GM21526 (cell line): ENCODE measurements around the gene DUOX2.
A peak's percentile ranks its signal among the peaks of the same experiment; 100 is the strongest.
"Not testable (repeated sequence)": the region's sequence is repeated elsewhere in the genome, so short reads cannot be mapped to it uniquely, and the experiment has no call there.

ENCODE experiments used
- ATAC-seq: cut with Tn5 transposase; IDR thresholded peaks from one replicate; pipeline ENCODE4 v1.9.1; 2021; ENCODE audit warnings: moderate library complexity; ENCODE audit not compliant: unreplicated experiment, low FRiP score

DUOX2 gene

GRCh38 chr15:45120081-45120972 lies 6.4 kb upstream of the DUOX2 start:
- no peak for ATAC-seq

DNA sequence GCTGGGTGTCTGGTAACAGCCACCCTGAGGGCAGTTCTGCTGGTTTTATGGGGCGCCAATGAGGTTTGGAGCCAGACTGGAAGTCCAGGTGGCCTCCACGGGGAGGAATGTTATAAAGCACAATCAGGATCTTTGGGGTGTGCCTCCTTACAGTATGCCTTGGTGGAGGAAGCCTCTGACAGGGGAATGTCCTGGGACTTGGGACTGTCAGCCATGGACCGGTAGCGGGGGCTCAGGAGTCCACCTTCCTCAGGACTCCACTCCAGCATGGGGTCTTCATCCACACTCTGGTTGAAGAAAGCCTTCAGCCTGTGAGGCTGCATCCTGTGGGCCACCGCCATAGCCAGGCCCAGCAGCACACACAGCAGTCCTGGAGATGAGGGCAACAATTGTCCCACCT lies 5.0 kb upstream of the DUOX2 start:
- ATAC-seq, result no peak

DNA sequence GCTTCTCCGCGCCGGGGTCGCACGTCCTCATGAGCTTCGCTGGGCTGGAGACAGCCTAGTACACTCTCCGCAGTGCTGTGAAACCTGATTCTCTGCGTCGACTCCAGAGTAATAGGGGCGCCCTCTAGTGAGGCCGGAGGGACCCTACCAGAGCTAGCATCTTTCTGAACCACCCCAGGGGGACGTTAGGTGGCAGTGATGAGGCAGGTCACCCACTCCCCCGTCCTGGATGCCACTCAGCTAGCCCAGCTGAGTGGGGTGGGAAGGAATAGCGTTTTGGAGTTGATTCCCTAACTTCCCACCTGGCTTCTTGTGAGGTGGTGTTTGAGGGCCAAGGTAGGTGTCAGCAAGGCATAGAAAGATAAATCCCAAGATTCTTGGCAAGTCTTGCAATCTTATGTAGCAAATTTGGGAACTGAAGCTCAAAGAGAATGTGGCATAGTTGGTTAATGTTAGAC lies 4.2 kb upstream of the DUOX2 start:
- ATAC-seq, result peak; percentile 85

DNA sequence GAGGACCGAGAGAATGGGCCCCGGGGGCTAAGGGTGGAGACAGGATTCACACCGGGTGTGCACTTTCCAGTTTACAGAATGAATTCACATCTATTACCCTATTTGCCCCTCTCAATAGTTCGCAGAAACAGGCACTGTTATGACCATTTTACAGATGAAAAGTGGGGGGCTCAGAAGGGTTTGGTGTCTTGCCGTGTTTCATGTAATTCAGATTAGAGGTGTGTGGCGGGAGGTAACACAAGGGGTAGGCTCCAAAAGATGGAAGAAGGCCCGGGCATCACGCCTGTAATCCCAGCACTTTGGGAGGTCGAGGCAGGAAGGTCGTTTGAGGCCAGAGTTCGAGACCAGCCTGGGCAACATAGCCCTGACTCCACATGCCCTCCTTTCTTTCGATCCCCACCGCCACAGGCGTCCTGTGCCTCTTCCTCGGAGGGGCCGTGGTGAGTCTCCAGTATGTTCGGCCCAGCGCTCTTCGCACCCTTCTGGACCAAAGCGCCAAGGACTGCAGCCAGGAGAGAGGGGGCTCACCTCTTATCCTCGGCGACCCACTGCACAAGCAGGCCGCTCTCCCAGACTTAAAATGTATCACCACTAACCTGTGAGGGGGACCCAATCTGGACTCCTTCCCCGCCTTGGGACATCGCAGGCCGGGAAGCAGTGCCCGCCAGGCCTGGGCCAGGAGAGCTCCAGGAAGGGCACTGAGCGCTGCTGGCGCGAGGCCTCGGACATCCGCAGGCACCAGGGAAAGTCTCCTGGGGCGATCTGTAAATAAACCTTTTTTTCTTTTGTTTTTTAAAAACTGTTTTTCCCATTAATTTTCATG lies 3.5 kb upstream of the DUOX2 start:
- ATAC-seq, result no peak

DNA sequence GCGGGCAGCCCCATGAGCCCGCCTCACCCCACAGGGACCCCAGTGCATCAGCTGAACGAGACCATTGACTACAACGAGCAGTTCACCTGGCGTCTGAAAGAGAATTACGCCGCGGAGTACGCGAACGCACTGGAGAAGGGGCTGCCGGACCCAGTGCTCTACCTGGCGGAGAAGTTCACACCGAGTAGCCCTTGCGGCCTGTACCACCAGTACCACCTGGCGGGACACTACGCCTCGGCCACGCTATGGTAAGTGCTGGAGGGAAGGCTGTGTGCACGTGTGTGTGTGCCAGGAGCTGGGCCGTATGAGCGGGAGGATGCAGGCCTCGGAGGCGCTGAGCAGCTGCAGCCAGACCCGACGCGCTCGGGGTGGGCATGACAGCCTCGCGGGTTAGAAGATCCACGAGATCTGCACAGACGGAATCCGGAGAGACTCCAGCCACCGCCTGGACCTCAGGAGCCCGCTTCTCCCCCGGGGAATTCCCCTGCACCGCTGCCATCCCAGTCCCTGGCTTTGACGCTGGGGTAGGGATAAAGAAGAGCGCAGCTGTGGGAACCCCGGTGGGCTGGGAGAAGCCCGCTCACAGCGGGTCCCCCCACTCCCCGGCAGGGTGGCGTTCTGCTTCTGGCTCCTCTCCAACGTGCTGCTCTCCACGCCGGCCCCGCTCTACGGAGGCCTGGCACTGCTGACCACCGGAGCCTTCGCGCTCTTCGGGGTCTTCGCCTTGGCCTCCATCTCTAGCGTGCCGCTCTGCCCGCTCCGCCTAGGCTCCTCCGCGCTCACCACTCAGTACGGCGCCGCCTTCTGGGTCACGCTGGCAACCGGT lies 2.7 kb upstream of the DUOX2 start:
- no peak for ATAC-seq

DNA sequence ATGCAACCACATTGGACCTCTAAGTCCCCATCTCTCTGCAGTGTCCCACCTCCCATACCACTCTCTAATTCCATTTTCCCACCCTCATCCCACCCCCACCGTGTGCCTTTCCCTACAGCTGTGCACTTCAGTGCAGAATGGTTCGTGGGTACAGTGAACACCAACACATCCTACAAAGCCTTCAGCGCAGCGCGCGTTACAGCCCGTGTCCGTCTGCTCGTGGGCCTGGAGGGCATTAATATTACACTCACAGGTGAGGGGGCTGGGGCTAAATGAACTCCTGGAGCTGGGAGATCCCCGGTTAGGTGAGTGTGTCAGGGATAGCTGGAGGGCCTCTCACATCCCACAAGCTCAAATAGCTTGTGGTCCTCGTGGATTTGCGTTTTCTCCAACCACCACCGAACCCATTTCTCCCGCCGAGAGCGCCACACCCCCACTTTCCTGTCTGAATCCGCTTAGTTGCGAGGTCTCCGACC lies 2.1 kb upstream of the DUOX2 start:
- ATAC-seq, result no peak

- no peak for ATAC-seq
Observed at GRCh38 chr15:45115312-45115820, 1.4 kb upstream of the DUOX2 start.

- ATAC-seq, result no peak
Observed at GRCh38 chr15:45114751-45115085, 746 bp upstream of the DUOX2 start.

- ATAC-seq, result no peak
Observed at GRCh38 chr15:45113380-45113990, 487 bp downstream of the DUOX2 start.

DNA sequence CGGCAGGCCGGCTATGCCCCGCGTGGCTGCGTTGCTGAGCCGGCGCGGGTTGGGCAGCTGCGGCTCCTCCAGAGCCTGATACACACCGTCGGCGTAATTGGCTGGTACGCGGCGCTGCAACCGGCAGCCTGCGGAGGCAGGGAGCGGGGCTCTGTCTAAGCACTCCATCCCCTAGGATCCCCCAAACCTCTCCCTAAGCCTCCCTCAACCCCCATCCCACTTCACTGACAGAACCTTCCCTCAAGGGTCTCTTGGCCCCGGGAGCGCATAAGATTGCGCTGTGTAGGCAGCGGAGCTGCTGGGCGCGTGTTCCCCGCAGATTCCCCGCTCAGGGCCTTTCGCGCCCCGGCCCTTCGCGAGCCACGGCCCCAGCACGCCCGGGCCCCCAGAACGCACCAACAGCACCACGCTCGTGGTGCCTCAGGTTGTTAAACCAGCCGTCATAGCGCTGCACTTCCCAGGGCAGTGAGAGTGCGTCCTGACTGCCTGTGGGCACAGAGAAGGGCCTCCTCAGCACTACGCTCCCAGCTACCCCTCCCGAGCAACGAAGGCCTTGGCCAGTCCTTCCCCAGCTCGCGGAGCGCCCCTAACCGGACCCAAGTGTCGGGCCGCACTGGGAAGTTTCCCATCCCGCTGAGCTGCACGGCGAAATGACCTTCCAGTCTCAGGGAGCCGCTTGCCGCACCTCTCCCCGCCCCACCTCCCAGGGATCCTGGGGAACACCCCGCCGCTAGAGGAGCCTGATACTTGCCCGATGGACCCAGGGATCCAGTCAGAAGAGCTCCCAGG lies 1.2 kb downstream of the DUOX2 start:
- no peak for ATAC-seq

GRCh38 chr15:45112143-45112590 lies 1.8 kb downstream of the DUOX2 start:
- no peak for ATAC-seq

- ATAC-seq, result no peak
Observed at GRCh38 chr15:45111390-45112142, 2.4 kb downstream of the DUOX2 start.

GRCh38 chr15:45110256-45110820 lies 3.6 kb downstream of the DUOX2 start:
- ATAC-seq, result no peak

- ATAC-seq, result no peak
Observed at GRCh38 chr15:45107941-45108630, 5.9 kb downstream of the DUOX2 start.

DNA sequence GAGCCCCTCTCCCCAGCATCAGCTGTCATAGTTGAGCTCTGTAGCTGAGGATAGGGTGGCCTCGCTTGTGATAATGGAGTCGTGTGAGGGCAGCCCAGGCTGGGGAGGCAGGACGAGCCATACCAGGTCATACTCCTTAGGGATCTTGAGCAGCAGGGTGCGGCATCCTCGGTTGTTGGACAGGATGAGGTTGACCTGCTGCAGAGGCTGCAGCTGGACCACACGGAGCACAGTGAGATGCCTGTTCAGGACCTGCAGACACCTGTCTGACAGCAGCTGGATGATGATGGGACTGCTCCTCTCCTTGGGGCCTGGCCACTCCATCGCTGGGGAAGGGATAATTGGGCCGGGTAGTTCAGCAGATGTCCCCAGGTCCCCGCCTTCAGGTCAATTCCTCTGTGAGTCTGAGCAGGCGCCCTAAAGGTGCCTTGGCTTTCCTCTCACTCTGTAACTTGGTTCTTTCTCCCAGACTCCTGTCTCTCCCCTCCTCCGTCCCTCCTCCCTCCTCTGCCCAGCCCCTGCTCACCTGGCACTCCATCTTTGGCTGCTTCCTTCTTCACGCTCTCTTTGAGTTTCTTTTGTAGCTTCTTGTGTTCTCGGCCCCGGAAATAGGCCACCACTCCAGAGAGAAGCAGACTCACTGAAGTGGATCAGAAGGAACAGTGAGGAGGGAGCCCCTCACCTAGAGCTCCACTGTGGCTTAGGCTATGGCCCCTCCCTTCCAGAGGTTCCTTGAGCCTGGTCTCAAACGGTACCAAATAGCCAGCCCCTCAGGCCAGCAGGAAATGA lies 7.8 kb downstream of the DUOX2 start:
- ATAC-seq, result no peak

DNA sequence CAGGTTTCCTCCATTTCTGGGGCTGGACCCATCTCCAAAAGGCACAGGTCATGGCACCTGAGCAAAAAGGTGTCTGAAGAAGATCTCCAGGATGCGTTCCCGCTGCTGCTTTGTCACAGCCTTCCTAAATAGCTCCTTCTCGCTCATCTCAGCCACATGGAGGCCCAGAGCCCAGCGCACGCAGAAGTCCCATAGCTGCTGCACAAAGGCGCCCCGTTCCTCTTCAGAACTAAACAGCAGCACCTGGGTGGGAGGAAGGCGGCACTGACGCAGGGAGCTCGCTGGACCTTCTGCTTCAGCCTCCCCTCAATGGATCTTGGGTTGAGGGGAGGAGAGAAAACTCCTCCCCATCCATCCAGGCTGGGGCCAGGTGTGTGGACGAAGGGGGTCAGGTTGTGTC lies 8.4 kb downstream of the DUOX2 start:
- ATAC-seq, result no peak

DNA sequence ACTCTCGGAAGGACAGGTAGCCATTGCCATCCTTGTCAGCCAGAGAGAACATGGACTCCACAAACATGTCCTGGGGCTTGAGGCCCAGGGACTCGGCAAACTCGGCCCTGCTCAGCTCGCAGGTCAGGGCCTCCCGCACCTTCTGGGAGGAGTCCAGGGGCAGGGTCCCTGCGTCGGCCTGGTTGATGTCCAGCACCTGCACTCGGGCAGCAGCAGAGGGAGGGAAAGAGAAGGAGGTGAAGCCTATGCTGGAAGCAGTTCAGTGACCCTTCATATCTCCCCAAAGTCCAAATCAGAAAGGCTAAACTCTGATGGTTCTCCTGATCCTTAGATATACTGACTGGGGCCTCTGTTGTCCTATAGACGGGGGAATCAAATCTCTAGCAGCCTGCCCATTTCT lies 9.8 kb downstream of the DUOX2 start:
- not testable (repeated sequence) for ATAC-seq
